ENCODE measurements around the gene HERPUD2. TPM values are rescaled to one million over a fixed set of nuclear protein-coding genes. Genes with fewer than 3 reads are reported as not detected.

Gene HERPUD2
- total RNA-seq, 4 donors from 2014 or later = 17.6 to 118 (median 37.7) TPM

DNA sequence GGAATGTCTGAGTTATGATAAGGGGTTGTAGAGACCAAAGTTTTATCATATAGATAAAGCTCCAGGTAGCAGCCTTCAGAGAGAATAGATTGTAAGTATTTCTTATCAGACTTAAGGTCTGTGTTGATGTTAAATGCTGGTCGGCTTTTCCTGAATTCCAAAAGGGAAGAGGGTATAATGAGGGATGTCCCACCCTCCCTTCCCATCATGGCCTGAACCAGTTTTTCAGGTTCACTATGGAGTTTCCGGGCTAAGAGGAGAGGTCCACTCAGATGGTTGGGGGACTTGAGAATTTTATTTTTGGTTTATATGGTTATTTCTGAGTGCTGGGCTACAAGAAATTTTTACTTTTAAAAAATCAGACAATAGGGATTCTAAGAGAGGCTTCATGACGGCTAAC, 45.2 kb downstream of the HERPUD2 start:
- intact Hi-C loops (cut with DNase I; ENCODE audit: low total_unique reads) = no loop called here
- TF ChIP-seq POLR2AphosphoS5 (IDR thresholded peaks at IDR 0.05) (no peak), EP300 (IDR thresholded peaks at IDR 0.05; ENCODE audit: low read depth) (no peak), POLR2A (IDR thresholded peaks at IDR 0.05) (no peak)
- TF ChIP-seq, protein P1, sequence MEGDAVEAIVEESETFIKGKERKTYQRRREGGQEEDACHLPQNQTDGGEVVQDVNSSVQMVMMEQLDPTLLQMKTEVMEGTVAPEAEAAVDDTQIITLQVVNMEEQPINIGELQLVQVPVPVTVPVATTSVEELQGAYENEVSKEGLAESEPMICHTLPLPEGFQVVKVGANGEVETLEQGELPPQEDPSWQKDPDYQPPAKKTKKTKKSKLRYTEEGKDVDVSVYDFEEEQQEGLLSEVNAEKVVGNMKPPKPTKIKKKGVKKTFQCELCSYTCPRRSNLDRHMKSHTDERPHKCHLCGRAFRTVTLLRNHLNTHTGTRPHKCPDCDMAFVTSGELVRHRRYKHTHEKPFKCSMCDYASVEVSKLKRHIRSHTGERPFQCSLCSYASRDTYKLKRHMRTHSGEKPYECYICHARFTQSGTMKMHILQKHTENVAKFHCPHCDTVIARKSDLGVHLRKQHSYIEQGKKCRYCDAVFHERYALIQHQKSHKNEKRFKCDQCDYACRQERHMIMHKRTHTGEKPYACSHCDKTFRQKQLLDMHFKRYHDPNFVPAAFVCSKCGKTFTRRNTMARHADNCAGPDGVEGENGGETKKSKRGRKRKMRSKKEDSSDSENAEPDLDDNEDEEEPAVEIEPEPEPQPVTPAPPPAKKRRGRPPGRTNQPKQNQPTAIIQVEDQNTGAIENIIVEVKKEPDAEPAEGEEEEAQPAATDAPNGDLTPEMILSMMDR (IDR thresholded peaks at IDR 0.05) = no peak
- Histone ChIP-seq H3K27ac (no peak overlapping the region), H3K4me1 (peaks cover 11 to 26% (median 14%) of the 10 kb centered on the region in 4 donors), H3K36me3 (peaks cover 0 to 9% (median 0%) of the 10 kb centered on the region in 4 donors), H3K9me3 (peaks cover 0 to 11% of the 10 kb centered on the region in 2 donors), H3K4me3 (no peak overlapping the region), H3K27me3 (no peaks in the 10 kb centered on the region)
- 93 to 100% methylated on average over 3 of the region's 3 CpGs for whole genome bisulfite sequencing, 2 donors (ENCODE audit: low coverage in 1 of 2)
- DNase-seq = no peak
- in situ Hi-C loops (cut with MboI; ENCODE audit: low pct_ligation_motif_present in 1 of 4, low pct_unique_long_range_greater_than_20kb in 1 of 4, low sequenced_read_pairs in 3 of 4) = no loop called here

DNA sequence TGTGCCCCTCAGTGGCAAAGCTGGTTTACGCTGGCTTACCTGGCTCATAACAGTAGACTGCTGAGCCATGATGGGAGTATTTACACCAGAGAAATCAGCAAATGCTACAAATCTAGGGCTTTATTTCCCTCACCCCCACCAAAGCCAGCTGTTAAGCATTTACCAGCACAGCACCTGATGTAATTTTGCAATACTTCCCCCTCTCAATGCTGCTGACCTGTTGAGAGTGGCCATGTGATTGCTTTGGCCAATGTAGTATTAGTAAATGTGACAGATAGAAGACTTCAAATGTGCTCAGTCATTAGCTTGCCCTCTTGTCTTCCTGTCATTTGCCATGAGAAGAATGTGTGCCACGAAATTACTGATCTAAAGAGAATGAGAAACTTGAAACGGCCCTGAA, 46.6 kb downstream of the HERPUD2 start:
- H3K27me3 ChIP-seq = no peaks in the 10 kb centered on the region
- no peak for DNase-seq
- WGBS, 2 donors (ENCODE audit: low coverage in 1 of 2) = 69 to 78% methylated on average over 3 of the region's 3 CpGs
- H3K27ac ChIP-seq = peak overlapping the region in 1 of 4 donors; percentile 16
- no peak overlapping the region for H3K4me3 ChIP-seq
- H3K4me1 ChIP-seq = peaks cover 11 to 32% (median 14%) of the 10 kb centered on the region in 4 donors
- H3K36me3 ChIP-seq = peaks cover 0 to under 1% (median 0%) of the 10 kb centered on the region in 4 donors
- peaks cover 0 to 11% of the 10 kb centered on the region in 2 donors for H3K9me3 ChIP-seq
- TF ChIP-seq EP300 (IDR thresholded peaks at IDR 0.05; ENCODE audit: low read depth) (no peak), POLR2AphosphoS5 (IDR thresholded peaks at IDR 0.05) (no peak), POLR2A (IDR thresholded peaks at IDR 0.05) (no peak)
- TF ChIP-seq, protein P1 (IDR thresholded peaks at IDR 0.05) = no peak
- in situ Hi-C loops (cut with MboI; ENCODE audit: low pct_ligation_motif_present in 1 of 4, low pct_unique_long_range_greater_than_20kb in 1 of 4, low sequenced_read_pairs in 3 of 4) (no loop called here), intact Hi-C loops (cut with DNase I; ENCODE audit: low total_unique reads) (no loop called here)

DNA sequence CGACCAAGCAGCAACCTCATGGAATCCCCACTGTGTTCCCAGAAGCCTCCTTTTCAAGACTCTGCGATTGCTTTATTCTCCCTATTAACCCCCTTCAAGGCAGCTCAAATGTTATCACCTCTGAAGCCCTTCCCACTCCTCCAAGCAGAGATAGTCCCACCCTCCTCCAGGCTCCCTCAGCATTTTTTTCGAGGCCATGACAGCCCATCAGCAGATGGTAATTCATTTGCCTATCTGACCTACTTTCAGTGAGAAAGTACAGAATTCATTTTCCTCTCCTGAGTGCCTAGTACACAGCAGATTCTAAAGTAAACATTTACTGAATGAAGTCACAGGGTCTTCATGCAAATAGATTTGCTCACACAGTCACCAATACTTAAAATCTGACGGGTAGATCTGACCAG, 47.8 kb downstream of the HERPUD2 start:
- TF ChIP-seq POLR2AphosphoS5 (IDR thresholded peaks at IDR 0.05) (no peak), EP300 (IDR thresholded peaks at IDR 0.05; ENCODE audit: low read depth) (no peak), POLR2A (IDR thresholded peaks at IDR 0.05) (no peak)
- TF ChIP-seq, protein P1 (IDR thresholded peaks at IDR 0.05) = no peak
- in situ Hi-C loops (cut with MboI; ENCODE audit: low pct_ligation_motif_present in 1 of 4, low pct_unique_long_range_greater_than_20kb in 1 of 4, low sequenced_read_pairs in 3 of 4) (no loop called here), intact Hi-C loops (cut with DNase I; ENCODE audit: low total_unique reads) (no loop called here)
- H3K4me1 ChIP-seq = peaks cover 12 to 37% (median 17%) of the 10 kb centered on the region in 4 donors
- H3K27ac ChIP-seq = peak overlapping the region; percentile 14 to 53 (median 24)
- no peaks in the 10 kb centered on the region for H3K27me3 ChIP-seq
- peak; percentile 8 for DNase-seq
- peaks cover 0 to 2% of the 10 kb centered on the region in 2 donors for H3K9me3 ChIP-seq
- H3K4me3 ChIP-seq = no peak overlapping the region
- WGBS, 2 donors (ENCODE audit: low coverage in 1 of 2) = 37 to 54% methylated on average over 3 to 4 of the region's 4 CpGs
- no peaks in the 10 kb centered on the region for H3K36me3 ChIP-seq

DNA sequence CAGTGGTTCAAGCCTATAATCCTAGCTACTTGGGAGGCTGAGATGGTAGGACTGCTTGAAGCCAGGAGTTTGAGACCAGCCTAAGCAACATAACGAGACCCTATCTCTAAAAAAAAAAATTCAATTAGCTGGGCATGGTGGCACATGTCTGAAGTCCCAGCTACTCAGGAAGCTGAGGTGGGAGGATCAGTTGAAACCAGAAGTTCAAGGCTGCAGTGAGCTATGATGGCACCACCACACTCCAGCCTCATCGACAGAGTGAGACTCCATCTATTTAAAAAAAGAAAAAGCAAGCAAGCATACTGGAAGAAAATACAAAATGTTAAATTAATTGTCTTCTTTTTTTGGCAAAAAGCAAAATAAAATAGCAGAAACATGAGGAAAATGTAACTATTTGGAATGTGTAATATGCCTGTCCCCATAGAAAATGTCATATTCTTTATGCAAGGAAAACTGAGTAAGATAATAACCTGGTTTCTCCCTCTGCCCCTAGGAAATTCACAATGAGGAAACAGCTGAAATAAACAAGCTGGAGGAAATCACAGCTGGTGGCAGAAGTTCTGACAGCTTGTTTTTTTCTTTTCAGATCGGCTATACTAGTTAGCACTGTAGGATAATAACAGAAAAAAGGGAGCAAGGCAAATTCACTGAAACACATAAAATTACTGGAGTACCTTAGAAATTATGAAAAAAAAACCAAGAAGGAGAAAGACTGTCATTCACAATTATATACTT, 48.5 kb downstream of the HERPUD2 start:
- WGBS, 2 donors (ENCODE audit: low coverage in 1 of 2) = 45 to 48% methylated on average over 2 to 3 of the region's 3 CpGs
- Histone ChIP-seq H3K27ac (peak overlapping the region; percentile 14 to 53 (median 24)), H3K4me1 (peaks cover 12 to 44% (median 17%) of the 10 kb centered on the region in 4 donors), H3K9me3 (no peaks in the 10 kb centered on the region), H3K4me3 (no peak overlapping the region), H3K36me3 (no peaks in the 10 kb centered on the region), H3K27me3 (no peaks in the 10 kb centered on the region)
- TF ChIP-seq POLR2A (IDR thresholded peaks at IDR 0.05) (no peak), EP300 (IDR thresholded peaks at IDR 0.05; ENCODE audit: low read depth) (no peak), POLR2AphosphoS5 (IDR thresholded peaks at IDR 0.05) (no peak)
- TF ChIP-seq, protein P1 (IDR thresholded peaks at IDR 0.05) = no peak
- no peak for DNase-seq
- intact Hi-C loops (cut with DNase I; ENCODE audit: low total_unique reads) = no loop called here
- in situ Hi-C loops (cut with MboI; ENCODE audit: low pct_ligation_motif_present in 1 of 4, low pct_unique_long_range_greater_than_20kb in 1 of 4, low sequenced_read_pairs in 3 of 4) = no loop called here

Data from transverse colon (tissue), 4 donors.